ENCODE data around the gene ZNF302.
"Not testable (repeated sequence)": the region's sequence is repeated elsewhere in the genome, so short reads cannot be mapped to it uniquely, and the experiment has no call there.

The ZNF302 gene

DNA sequence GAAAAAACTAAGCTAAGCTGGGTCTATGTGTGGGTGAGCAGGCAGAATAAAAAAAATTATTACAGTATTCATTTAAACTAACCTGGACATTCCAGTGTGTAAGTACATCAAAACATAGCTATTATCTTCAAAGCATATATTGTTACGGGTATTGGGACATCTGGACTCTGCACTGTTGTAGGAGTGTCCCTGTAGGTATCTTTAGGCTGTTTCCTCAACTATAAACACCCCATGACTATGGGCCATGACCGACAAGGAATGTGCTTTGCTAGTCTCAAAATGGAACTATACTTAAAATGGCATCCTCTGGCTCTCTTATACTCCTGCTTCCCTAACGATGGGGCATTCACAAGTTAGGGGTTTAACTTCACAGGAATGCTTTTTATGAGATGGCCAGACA is 3.9 kb upstream of the ZNF302 start:
- no peak for DNase-seq

DNA sequence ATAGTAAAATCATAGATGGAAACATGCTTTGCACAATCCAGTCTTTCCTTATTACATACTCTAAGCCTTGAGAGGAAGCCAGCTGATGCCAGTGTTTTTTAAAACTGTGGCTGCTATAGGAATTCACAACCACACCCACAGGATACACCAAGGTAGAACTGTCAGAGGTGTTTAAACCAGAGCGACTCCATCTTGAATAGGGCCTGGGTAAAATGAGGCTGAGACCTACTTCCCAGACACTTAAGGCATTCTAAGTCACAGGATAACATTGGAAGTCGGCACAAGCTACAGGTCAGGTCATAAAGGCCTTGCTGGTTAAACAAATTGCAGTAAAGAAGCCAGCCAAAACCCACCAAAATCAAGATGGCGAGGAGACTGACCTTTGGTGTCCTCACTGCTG is 2.2 kb upstream of the ZNF302 start:
- no peak for DNase-seq

GRCh38 chr19:34675919-34676318 is 1.6 kb upstream of the ZNF302 start:
- no peak for DNase-seq

DNA sequence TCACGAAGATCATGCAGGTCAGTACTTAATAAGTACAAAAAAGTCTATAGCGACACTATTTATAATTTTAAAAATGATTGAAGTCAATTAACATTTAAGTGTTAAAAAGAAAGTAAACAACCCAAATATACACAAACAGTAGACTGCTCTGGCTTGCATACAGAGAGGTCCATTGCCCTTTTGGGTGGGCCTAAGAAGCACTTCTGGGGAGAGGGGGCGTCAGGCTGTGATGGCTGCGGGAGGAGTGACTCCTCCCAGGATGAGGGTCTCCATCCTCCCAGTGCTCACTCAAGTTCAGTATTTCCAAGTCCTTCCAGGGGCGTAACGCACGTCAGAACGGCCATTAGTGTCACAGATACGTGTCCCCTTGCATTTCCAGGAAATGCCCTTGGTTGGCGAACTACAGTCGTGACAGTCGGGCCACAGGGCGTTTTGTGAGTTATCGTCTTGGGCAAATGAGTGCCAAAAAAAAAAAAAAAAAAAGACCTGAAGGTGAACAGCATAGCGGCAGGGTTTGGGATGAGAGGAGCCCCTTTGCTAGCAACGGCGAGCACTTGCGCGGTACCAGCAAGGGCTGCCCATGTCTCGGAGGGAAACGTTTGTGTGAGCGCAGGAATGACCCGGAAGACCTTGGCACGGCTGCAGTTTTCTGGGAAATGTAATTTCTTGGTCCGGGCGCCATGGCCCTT is 637 bp upstream of the ZNF302 start, which contains the start of gene SCGB2B2:
SCGB2B2 (minus strand) TSS at position 463 of the 689 bp plus-strand sequence. CDS start 82,596 bp downstream, outside the sequence.
- DNase-seq = peak; percentile 94

GRCh38 chr19:34678085-34678412 is 571 bp downstream of the ZNF302 start:
- DNase-seq = no peak

DNA sequence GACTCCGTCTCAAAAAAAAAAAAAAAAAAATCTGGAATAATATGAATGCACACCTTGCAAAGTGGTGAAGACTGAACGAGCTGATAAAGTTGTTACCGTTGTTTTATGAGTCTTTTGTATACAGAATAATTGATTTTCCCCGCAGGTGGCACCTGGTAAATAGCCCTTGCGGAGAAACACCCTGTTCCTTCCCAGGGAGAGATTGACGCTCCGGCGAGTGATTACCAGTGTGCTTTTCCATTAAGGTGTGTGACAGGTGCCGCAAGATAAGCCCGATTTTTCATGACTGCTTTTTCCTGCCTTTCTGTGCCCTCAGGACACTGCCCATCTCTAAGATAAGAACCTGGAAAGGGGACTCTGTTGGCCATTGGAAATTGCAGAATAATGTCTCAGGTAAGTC is 943 bp downstream of the ZNF302 start:
- peak; percentile 19 for DNase-seq

DNA sequence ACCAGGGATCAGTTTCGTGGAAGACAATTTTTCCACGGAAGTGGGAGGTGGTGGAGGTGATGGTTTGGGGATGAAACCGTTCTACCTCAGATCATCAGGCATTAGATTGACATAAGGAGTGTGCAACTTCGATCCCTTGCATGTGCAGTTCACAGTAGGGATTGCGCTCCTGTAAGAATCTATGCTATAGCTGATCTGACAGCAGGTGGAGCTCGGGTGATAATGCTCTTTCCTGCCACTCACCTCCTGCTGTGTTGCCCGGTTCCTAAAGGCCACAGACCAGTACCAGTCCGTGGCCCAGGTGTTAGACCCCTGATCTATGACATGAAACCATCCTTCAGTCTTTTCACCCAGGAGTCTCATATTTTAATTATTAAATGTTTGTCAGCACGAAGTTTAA is 4.0 kb downstream of the ZNF302 start:
- no peak for DNase-seq

DNA sequence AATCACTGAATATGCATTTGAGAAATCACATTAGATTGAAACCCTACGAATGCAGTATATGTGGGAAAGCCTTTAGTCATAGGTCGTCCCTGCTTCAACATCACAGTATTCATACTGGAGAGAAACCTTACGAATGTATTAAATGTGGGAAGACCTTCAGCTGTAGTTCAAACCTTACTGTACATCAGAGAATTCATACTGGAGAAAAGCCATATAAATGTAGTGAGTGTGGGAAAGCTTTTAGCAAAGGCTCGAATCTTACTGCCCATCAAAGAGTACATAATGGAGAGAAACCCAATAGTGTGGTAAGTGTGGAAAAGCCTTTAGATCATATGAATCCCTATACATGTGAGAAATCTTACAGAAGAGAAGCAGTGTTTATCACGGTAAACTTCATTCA is 7.8 kb downstream of the ZNF302 start:
- not testable (repeated sequence) for DNase-seq

DNA sequence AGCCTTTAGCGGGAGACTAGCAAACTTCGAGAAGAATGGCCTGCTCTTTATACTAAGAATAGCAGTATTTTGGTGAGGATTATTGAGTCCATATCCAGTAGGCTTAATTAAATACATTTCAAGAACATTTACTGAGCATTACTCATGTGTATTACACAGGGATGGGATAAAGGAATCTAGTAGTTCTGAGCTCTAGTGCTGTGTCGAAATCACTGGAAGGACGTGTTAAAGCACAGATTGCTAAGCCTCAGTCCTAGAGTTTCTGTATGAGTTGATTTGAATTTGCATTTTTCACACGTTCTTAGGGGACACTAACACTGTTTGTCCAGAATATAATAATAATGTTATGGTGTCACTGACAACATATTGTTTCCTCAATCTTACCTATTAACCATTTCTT is 9.0 kb downstream of the ZNF302 start:
- no peak for DNase-seq

GRCh38 chr19:34687348-34687747 is 9.9 kb downstream of the ZNF302 start:
- DNase-seq = no peak

GRCh38 chr19:34688592-34688991 is 11.1 kb downstream of the ZNF302 start:
- DNase-seq = no peak

- no peak for DNase-seq
These were observed 12.9 kb downstream of the ZNF302 start for GRCh38 chr19:34690372-34690771.

DNA sequence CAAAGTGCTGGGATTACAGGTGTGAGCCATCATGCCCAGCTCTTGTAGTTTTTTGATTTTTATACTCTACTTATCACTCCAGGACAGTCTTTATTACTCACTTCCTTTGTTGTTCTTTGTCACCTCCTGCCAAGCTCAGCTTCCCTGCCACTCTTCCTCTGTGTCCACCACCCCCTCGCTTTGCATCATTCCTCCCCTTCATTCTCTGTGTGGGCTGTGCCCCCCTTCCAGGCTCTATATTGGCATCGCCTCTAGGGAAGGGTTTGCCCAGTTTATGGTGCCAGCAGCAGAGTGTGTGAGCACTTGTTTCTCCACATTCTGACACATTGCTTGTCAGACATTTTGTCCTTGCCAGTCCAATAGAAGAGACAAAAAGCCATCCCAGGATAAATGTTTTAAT is 15.1 kb downstream of the ZNF302 start:
- DNase-seq = no peak

GRCh38 chr19:34707661-34708060 is 30.2 kb downstream of the ZNF302 start:
- no peak for DNase-seq

GRCh38 chr19:34711890-34712289 is 34.4 kb downstream of the ZNF302 start:
- no peak for DNase-seq

- DNase-seq = peak; percentile 61
These were observed 35.1 kb downstream of the ZNF302 start for GRCh38 chr19:34712395-34713261.

DNA sequence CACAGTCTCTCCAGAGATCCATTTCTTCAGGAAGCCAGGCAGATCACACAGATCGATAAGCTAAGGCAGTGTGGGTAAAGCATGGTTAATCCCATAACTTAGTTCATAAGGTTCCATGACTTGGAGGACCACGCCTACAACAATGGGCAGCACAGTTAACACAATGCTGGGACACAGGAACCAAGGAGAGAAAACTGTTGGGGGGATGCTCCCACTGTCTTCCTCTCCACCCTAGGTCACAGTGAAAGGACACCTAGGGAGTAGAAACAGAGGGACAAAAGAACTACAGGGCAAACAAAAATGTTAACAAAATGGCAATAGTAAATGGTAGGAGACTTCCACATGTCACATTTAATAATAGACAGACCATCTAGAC is 35.8 kb downstream of the ZNF302 start:
- no peak for DNase-seq

- no peak for DNase-seq
These were observed 37.9 kb downstream of the ZNF302 start for GRCh38 chr19:34715357-34715756.

DNA sequence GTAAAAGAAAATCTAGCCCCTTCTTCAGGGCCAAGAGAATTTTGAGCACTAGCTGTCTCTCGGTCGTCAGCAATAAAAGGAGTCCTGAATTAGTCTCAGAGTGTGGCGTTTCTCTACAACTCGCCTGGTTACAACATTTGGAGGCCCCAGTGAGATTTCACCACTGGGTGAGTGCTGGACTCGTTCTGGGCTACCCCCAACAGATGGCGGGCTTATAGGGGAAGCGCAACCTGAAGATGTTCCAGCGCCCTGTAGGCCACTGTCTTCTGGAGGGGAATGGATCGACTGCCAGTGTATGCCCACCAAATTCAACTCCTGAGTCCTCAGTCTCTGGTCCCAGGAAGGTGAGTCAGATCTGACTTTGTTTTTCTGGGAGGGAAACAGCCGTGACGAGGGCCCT is 44.9 kb downstream of the ZNF302 start:
- no peak for DNase-seq

DNA sequence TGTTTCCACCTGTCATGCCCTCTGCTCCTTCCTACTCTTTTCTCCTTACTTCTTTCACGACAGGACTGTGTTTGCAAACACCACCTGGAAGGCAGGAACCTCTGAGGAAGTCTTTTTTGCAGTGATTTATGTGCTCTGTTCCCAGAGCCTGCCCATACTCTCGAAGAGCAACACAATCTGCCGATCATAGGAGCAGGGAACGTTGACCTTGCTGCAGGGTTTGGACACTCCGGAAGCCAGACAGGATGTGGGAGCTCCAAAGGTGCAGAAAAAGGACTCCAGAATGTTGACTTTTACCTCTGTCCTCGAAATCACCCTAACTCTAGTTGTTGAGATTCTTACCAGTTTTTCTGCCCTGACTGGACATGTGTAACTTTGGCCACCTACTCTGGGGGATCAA is 47.9 kb downstream of the ZNF302 start:
- DNase-seq = no peak

DNA sequence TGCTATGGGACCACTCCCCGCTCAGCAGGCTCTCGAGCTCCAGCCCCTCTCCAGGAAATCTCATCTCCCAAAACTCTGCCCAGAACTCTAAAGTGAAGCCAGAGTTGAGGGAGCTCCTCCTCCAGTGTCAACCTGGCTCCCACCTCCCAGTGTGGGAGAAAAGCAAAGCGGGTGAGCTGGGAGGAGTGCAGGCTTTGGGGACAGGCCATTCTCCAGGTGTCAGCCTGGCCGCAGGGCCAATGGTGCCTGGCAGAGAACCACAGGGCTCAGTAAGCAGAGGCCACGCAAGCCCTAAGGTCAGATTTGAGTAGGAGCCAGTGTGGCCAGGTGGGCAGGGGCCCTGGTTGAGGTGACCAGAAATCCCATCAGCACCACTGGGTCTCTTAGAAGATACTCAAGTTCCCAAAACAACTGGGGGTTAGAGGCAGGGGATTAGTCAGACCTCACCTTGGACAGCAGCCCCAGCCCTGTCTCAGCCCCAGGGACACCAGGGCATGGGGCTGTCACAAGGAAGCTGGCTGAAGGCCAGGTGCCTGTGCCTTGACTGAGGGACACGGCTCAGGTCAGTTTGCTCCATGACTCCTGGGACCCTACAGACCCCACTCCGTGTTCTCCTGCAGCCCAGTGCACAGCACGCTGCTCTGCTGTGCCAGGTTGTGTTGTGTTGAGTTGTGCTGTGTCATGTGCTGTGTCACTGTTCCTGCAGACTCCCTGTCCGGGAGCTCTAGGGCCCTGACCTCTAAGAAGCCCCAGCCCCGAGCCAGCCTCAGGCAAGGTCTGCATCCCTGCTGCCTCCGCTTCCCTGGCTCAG is 53.7 kb downstream of the ZNF302 start:
- DNase-seq = no peak

GRCh38 chr19:34731964-34732363 is 54.5 kb downstream of the ZNF302 start:
- no peak for DNase-seq

GRCh38 chr19:34732612-34733211 is 55.2 kb downstream of the ZNF302 start:
- no peak for DNase-seq

Measured in NCI-H748 treated with DMSO at 0.1 percent for 48 hours (cell line).